GM21423 (cell line): ENCODE data around the gene C1orf35.

ENCODE experiments used
- ATAC-seq: cut with Tn5 transposase; IDR thresholded peaks from one replicate; pipeline ENCODE4 v1.9.1; 2021; ENCODE audit warnings: mild to moderate bottlenecking, moderate library complexity; ENCODE audit not compliant: unreplicated experiment

Gene C1orf35

DNA sequence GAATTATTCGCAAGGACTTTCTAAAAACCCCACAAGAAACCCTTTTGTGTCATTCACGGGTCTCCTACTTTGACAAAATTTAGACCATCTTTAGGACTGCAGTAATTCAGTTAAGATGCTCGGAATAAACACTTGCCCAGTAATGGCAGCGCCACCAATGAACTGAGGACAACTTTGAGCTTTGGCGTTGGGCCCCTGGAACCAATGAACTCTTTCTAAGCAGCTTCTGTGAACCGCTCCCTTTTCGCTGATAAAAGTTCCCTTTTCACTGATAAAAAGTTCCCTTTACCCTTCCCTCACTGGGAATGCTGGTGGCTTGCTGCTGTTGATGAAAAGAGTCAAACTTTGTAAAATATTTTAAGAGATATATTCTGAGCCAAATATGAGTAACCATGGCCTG is 7.4 kb upstream of the C1orf35 start:
- no peak for ATAC-seq

DNA sequence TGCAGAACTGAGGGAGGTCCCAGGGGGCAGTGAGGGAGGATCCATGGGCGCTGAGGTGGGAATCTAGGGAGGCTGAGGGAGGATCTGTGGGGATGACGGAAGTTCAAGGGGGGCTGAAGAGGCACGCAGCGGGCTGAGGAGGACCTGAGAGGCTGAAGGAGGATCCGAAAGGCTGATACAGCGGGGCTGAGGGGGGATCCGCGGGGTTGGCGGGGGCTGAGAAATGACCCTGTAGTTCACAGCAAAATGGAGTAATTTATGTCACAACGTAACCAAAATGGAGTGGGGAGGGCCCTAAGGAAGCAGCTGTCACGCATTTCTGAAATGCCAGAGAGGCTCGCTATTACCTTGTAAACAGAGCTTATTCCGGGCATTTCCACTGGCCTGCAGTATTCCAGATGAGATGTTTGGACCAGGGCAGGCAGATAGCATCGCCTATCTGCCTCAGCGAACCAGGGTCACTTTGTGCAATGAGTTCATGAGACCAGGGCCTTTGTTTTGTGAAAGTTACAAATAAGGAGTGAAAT is 6.9 kb upstream of the C1orf35 start:
- no peak for ATAC-seq

DNA sequence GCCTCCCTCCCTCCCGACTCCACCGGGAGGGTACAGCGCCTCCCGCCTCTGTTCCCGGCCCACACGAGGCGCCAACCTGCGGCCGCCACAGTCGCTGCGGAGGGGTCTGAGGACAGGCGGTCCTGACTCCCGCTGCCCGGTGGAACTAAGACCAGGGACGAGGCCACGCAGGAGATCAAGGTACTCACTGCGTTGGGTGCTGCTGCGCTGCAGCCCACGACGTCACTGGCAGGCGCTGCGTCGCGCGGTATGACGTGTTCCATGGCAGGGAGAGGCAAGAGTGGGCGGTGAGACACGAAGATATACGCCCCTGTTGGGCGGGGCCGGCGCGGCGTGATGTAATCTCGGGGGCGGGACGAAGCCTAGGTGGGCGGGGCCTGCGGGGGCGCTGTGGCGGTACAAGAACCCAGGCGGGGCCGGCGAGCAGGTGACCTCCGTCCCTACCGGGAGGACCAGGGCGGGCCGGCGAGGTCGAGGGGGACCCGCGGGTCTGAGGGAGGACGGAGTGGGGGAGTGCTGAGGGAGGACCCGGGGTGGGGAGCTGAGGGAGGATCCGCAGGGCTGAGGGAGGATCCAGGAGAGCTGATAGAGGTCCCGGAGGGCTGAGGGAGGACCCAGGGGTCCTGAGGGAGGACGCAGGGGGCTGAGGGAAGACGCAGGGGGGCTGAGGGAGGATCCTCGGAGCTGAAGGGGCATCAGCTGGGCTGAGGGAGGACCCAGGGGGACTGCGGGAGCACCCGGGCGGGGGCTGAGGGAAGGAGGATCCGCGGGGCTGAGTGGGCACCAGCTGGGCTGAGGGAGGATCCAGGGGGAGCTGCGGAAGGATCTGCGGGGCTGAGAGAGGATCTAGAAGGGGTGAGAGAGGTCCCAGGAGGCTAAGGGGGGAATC is 6.2 kb upstream of the C1orf35 start, which contains the start of gene MRPL55:
TSS of gene MRPL55 (minus strand) at position 227 of the 889 bp plus-strand sequence. CDS start 1,039 bp downstream, outside the sequence.
- ATAC-seq, result peak; percentile 90

DNA sequence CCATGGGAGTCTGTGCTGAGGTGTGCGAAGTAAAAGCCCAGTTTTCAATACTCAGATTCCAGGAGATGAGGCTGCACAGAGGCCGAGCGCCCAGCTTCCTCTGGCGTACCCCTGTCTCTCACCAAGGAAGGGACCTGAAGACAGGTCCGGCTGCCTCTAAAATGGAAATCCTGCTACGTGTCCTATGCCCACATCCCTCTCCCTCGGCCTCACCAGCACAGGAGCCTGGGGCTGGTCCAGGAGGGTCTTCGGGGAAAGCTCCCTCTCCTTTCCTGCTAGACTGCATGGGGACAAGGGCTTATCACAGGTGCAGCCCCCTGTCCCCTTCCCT is 5.6 kb upstream of the C1orf35 start:
- no peak for ATAC-seq

DNA sequence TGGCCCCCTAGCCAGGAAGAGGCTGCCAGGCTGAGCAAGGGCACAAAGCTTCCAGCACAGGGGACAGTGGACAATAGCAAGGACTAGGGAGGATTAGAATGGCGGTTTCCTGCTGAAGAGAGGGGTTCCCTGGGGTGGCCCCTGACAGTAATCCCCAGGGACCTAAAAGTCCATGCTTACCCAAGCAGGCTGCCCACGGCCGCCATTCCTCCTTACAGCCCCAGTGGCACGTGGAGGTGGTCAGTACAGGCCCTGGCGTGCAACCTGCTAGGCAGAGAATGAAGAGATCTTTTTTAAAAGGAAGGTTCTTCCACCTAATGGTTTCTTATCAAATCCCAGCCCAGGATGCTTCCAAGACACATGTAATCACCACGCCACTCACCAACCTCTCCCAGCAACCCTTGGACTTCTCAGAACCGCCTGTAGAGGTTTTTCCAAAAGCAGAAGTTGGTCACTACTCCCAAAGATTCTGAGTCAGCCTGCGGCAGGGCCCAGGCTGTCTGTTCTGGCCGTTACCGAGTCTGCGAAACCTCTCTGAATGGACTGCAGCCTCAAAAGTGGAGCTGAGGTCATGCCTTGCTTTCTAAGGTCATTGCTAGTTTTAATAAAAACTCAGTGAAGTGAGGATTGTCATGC is 5.0 kb upstream of the C1orf35 start:
- no peak for ATAC-seq

DNA sequence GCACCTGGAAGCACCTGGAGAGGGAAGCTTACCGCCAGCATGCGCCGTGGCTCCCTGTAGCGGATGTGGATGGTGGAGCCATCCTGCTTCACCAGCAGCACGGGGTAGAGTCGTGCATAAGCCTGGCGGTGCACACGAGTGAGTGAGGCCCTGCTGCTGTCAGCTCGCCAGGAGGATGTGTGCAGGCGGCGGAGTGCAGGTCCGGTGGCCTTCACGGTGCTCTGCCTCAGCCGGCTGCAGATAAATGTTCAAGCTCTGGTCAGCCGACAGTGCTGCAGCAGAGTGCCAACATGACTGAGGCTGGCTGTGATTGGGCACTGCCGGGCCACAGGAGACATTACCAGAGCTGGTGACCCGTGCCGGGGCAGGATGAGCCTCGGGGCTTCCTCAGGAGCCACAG is 4.5 kb upstream of the C1orf35 start:
- ATAC-seq, result no peak

DNA sequence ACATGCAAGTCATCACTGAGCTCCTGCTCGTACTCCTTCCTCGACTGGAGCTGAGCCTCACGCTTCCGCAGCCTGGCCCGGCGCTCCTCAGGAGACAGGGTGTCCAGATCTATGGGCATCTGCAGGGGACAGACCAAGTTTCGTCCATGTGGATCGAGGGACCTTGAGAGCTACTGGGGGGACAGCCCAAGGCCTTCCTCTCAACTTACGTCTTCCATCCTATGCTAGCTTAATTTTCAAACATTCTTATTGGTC is 3.6 kb upstream of the C1orf35 start:
- no peak for ATAC-seq

DNA sequence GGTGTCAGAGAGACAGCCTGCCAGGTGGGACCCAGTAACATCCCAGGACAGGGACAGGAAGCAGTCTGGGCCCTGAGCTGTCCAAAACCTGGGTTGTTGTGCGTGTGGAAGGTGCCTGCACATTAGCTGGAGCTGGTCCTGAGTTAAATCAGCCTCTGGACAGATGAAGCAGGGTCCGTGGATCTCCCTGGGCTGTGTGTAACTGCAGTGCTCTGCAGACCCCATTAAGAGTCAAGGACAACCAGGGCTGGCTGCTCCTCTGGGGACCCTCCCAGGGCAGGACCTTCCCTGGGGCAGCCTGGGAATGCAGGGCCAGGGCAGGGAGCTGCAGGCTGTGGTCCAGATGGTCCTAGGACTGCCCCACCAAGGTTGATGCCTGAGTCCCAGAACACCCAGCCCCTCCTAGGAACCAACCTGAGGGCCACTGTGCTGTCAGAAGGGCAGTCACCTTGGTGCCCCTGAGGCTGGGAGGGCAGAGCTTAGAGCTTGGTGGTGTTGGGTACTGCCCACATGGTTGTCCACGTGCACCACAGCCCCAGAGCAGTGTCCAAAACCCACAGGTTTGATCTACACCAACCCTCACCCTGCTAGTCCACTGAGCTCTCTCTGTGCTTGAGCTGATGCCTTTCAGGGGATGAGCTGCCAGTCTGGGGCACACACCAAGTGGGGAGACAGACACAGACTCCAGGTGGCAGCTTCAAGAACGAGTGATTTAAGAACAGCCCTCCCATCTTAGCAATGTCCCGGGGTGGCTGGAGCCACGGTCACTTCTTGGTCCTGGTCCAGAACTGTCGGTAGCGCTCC is 3.1 kb upstream of the C1orf35 start:
- ATAC-seq, result no peak

DNA sequence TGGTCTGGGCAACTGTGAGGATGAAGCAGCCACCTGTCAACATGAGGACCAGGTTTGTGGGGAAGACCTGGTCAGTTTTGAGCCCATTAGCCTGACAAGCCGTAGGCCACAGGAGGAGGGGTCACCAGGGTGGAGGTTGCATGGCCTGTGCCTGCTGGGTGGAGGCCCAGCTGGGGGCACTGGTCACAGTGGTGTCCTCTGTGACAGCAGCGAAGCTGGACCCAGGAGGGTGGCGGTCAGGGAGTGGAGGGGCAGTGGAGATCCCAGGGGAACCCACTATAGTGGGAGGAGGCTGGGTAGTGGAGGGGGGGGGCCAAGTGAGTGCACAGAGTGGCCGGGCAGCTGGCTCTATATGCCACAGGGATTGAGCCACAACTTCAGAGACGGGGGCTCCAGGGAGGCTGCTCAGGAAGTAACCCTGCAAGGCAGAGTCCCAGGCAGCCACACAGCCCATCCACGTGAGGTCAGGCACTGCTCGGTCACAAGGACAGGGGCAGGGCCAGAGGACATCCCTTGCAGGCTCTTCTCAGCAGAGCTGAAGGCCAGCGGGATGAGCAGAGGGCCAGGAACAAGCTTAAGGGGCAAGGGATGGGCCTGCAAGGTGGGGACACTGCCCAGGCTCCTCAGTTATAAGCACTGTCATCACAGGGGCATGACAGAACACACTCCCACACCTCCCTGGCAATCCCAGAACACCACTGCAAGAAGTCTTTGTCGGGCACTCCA is 2.3 kb upstream of the C1orf35 start:
- no peak for ATAC-seq

DNA sequence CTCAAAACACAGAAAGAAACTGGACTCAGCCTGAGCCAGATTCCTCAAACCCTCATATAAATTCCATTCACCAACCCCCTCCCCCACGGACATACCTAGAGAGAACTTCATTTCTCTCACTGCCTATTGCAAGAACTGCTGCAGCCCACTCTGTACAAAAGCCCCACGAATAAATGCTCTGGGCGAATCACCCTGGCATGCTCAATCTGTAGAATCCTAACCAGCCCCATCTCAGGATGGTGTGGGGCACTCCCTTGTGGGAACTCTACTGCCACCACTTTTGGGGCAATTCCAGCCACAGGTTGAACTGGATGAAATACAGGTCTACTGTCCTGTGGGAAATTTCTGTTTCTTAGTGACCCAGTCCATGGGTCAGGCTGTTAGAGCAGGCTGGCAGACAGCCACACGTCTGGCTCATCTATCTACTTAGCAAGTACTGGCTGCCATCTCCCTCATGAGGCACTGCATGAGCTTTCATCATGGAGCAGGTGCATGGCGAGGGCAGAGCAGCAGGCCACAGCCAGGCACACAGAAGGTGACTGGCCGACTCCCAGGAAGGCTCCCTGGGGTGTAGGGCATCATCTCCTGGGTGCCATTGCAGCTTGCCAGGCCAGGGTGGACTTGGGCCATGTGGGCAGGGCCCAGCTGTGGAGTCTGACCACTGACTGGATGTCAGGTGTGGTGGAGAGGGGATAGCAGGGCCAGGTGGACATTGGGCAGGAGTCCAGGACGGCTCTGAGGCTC is 1.6 kb upstream of the C1orf35 start:
- no peak for ATAC-seq

DNA sequence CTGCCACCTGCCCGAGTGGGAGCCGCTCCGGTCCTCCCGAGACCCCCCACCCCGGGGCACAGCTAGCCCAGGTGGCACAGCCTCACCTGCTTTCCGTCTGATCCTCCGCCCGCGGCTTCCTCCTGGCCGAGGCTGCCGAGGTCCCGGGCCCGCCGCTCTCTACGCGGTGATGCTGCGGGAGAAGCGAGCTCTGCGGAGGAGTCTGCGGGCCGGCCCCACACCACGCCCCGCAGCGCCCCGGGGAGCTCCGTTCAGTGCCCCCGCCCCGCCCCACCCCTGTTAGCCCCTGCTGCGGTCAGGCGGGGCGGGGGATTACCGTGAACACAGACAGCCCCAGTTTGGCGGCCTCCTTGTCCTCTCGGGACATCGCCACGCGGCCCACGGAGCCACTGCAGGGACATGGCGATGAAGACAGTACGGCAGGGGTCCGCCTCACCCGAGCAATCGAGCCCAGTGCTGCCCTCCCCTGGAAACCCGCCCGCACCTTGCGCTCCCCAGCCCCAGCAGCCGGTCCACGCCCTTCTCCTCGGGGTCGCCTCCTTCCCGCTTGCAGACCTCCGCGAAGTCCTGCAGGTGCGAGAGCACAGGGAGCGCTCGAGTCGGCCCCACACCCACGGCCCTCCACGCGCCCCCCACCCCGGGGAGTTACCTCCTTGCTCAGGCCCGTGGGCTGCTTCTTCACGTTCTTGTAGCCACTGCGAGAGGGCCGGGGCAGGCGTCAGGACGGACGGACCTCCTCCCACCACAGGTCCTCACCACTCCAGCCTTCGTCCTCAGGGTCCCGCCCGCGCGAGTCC is 933 bp downstream of the C1orf35 start:
- peak; percentile 23 for ATAC-seq

DNA sequence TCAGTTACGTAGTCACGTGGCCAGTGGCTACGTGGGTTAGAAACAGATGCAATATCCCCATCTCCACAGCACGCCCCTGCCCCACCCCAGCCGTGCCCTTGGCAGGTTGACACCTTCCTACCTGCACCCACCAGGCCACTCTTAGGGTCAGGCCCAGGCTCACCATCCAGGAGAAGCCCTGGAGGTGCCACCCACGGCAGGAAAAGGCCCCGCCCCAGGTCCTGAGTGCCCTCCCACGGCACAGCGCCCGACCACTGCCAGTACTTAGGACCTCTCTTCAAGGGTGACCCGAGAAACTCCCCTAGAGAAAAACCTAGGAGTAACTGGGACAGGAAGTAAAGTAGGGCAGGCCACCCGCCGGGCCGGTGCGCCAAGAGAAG is 1.5 kb downstream of the C1orf35 start:
- no peak for ATAC-seq

DNA sequence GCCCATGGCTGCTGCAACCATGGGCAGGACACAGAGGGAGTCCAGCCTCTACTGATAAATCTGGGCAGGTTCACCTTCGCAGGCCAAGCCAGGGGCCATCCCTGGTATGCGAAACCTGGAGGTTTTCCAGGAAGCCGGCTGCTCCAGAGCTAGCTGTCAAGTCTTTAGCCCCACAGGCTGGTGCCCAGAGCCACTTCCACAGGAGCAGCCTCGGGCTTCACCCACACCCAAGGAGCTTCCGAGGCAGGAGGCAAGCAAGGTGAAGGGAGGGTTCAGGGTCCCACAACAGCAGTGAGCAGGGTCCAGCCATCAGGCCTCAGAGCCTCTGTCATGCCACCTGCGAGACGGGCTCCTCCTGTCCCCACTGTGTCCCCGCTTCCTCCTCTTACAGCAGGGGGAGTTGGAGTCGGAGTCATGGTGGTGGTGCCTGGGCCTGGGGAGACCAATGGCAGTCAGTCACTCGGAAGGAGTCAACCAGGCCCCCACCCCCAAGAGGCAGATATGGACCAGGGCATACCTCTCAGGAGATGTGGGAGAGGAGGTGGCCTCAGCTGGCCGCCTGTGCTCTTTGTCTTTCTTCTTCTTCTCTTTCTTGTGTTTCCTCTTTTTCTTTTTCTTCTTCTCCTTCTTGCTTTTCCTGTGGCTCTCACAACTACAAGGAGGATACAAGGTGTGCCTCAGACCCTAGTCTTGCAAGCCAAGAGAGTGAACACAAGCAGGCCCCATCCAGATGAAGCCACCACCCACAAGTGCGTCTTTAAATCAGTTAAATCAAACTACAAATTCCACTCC is 2.1 kb downstream of the C1orf35 start:
- no peak for ATAC-seq

DNA sequence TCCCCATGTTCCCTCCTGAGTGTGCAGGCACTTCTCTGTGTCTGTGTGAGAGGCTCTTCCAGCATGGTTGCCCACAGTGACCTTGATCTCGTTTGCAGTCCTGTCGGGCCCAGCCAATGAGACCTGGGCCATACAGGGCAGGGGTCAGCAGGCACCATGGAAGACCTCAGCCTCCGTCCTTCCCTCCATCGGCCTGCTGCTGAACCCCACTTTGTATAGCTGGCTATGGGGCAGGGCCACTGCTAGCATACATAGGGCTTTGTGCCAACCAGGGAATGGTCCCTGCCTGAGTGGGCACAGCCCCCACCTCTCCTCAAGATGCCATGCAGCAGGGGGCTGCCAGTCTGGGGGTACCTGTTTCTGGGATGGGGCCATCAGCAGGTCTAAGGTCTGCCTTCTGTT is 3.8 kb downstream of the C1orf35 start:
- ATAC-seq, result no peak

DNA sequence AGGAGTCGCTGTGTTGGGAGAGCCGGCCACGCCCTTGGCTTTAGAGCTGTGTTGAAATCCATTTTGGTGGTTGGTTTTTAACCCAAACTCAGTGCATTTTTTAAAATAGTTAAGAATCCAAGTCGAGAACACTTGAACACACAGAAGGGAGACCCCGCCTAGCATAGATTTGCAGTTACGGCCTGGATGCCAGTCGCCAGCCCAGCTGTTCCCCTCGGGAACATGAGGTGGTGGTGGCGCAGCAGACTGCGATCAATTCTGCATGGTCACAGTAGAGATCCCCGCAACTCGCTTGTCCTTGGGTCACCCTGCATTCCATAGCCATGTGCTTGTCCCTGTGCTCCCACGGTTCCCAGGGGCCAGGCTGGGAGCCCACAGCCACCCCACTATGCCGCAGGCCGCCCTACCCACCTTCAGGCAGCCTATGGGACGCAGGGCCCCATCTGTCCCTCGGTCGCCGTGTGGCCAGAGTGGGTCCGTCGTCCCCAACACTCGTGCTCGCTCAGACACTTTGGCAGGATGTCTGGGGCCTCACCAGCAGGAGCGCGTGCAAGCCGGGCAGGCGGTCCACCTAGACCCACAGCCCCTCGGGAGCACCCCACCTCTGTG is 4.7 kb downstream of the C1orf35 start:
- ATAC-seq, result no peak

DNA sequence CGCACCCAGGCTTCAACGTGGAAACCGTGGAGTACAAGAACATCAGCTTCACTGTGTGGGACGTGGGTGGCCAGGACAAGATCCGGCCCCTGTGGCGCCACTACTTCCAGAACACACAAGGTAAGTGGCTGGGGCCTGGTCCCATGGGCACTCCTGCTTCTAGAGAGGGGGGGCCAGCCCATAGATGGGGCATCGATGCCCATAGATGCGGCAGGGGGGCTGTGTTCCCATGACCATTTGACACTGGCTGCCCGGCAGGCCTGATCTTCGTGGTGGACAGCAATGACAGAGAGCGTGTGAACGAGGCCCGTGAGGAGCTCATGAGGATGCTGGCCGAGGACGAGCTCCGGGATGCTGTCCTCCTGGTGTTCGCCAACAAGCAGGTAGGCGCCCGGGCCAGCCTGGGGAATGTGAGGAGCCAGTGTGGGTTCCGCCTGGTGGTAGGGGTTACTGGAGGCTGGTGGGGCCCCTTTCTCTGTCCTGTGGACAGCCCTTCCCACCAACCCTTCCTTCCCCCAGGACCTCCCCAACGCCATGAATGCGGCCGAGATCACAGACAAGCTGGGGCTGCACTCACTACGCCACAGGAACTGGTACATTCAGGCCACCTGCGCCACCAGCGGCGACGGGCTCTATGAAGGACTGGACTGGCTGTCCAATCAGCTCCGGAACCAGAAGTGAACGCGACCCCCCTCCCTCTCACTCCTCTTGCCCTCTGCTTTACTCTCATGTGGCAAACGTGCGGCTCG is 5.6 kb downstream of the C1orf35 start:
- ATAC-seq, result no peak

DNA sequence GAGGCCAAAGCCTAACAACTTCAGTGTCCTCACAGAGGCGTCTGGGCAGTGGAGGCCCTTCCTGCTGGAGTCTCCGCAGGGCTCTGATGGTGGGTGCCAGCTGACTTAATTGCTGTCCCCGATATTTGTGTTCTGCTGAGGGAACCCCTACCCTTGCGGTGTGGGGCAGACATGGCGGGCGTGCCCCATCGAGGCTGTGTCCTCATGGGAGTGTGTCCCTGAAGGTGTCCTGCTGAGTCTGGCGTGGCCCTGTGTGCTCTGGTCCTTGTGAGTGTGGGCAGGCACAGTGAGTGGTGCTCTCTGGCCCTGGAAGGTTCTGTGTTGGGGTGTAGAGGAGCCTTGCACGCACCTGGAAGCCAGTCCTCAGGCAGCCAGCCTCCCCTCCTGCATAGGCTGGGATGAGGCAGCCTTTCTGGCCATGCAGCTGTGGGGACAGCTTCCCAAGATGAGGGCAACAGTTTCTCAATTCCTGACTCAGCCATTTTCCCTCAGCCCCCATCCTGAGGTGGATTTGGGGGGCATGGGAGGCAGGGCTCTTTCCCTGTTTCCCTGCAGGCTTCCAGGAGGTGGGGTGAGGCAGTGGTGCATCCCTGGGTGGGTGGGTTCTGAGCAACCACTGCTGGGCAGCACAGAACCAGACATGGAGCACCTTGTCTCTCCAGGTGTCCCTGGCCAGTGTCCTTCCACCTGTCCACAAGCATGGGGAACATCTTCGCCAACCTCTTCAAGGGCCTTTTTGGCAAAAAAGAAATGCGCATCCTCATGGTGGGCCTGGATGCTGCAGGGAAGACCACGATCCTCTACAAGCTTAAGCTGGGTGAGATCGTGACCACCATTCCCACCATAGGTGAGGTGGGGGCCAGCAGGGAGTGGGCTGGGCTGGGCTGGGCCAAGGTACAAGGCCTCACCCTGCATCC is 6.5 kb downstream of the C1orf35 start:
- no peak for ATAC-seq
